ENCODE measurements around the gene ZNF418. TPM values are rescaled to one million over a fixed set of nuclear protein-coding genes. Genes with fewer than 3 reads are reported as not detected.
"Not testable (repeated sequence)": the region's sequence is repeated elsewhere in the genome, so short reads cannot be mapped to it uniquely, and the experiment has no call there.

Gene ZNF418
- total and polyA plus RNA-seq, 2 of the 13 experiments (the other 11 are each of a cell fraction or from before 2014, with no cell fraction given), result 0.07 to 0.27 TPM

- TF ChIP-seq E2F2 (CRISPR knock-in tag; IDR thresholded peaks at IDR 0.05; ENCODE audit: borderline replicate concordance), result 0 out of 2 replicates have a peak, but pooled peaks have one; percentile 66
- peak; percentile 95 for TF ChIP-seq ZNF143 (CRISPR knock-in tag; IDR thresholded peaks at IDR 0.05)
- not testable (repeated sequence) for TF ChIP-seq FOXP1 (IDR thresholded peaks at IDR 0.05)
- TF ChIP-seq FOXP1 (CRISPR knock-in tag; IDR thresholded peaks at IDR 0.05), result peak; percentile 32; the same call in 1 of the 2 replicates
- peak; percentile 48; the same call in 1 of the 2 replicates for TF ChIP-seq PPARG (CRISPR knock-in tag; conservative IDR thresholded peaks at IDR 0.05)
- TF ChIP-seq NRL (CRISPR knock-in tag; IDR thresholded peaks at IDR 0.05; ENCODE audit: borderline replicate concordance), result peak; percentile 57; the same call in 1 of the 2 replicates
- peak; percentile 70; the same call in 1 of the 3 replicates for TF ChIP-seq MXI1 (IDR thresholded peaks at IDR 0.05; ENCODE audit: borderline replicate concordance, low read depth, low read length)
- TF ChIP-seq ZNF296 (CRISPR knock-in tag; conservative IDR thresholded peaks at IDR 0.05), result 0 out of 2 replicates have a peak, but pooled peaks have one; percentile 26
- TF ChIP-seq ZBTB25 (CRISPR knock-in tag; IDR thresholded peaks at IDR 0.05), result peak; percentile 73; the same call in 1 of the 2 replicates
- peak; percentile 87 for TF ChIP-seq PATZ1 (CRISPR knock-in tag; IDR thresholded peaks at IDR 0.05)
- TF ChIP-seq SIX4 (CRISPR knock-in tag; IDR thresholded peaks at IDR 0.05), result peak; percentile 31; the same call in 1 of the 2 replicates
- peak; percentile 75; the same call in 1 of the 2 replicates for TF ChIP-seq ZMYM4 (CRISPR knock-in tag; IDR thresholded peaks at IDR 0.05)
- peak; percentile 82 for TF ChIP-seq MYPOP (CRISPR knock-in tag; IDR thresholded peaks at IDR 0.05)
- TF ChIP-seq ZNF362 (CRISPR knock-in tag; IDR thresholded peaks at IDR 0.05; ENCODE audit: borderline replicate concordance), result peak; percentile 32; the same call in 1 of the 2 replicates
- peak; percentile 37 to 60; a peak in 1 of 4 replicates for TF ChIP-seq KLF16 (CRISPR knock-in tag; IDR thresholded peaks at IDR 0.05)
- peak; percentile 76 for TF ChIP-seq HOXA3 (CRISPR knock-in tag; IDR thresholded peaks at IDR 0.05)
- peak; percentile 76 for TF ChIP-seq POLR2G (IDR thresholded peaks at IDR 0.05; ENCODE audit: low read depth, low read length)
- peak; percentile 56; the same call in 1 of the 2 replicates for TF ChIP-seq ZFX (CRISPR knock-in tag; IDR thresholded peaks at IDR 0.05; ENCODE audit: low read depth)
- 0 out of 2 replicates have a peak, but pooled peaks have one; percentile 44 for TF ChIP-seq ZBTB38 (CRISPR knock-in tag; IDR thresholded peaks at IDR 0.05)
- peak; percentile 95 for TF ChIP-seq GABPB1 (CRISPR knock-in tag; IDR thresholded peaks at IDR 0.05)
- peak; percentile 88 for TF ChIP-seq GATAD1 (CRISPR knock-in tag; IDR thresholded peaks at IDR 0.05)
- TF ChIP-seq TAF1 (CRISPR knock-in tag; IDR thresholded peaks at IDR 0.05), result peak; percentile 65
- peak; percentile 54; the same call in 1 of the 2 replicates for TF ChIP-seq TBX3 (IDR thresholded peaks at IDR 0.05; ENCODE audit: borderline replicate concordance)
These were observed 18.8 kb downstream of the ZNF418 start, which contains the start of gene ZNF417 (continued) for GRCh38 chr19:57916168-57916995.

Measured in HepG2 (cell line).